ENCODE data around the gene SIN3B. TPM values are rescaled to one million over a fixed set of nuclear protein-coding genes. Genes with fewer than 3 reads are reported as not detected.

The SIN3B gene
- total RNA-seq, 1 donor from 2014 or later: 17.7 TPM

GRCh38 chr19:16892868-16893685 is 63.9 kb downstream of the SIN3B start:
- H3K27me3 ChIP-seq (ENCODE audit: control insufficient read depth in 3 of 3, insufficient read depth in 3 of 3, low read length in 3 of 3): peaks cover 18 to 29% (median 28%) of the 10 kb centered on the region in 3 donors
- peaks cover 7 to 20% (median 16%) of the 10 kb centered on the region in 3 donors for H3K4me1 ChIP-seq (ENCODE audit: control insufficient read depth in 3 of 3, insufficient read depth in 3 of 3, low read length in 3 of 3)
- H3K27ac ChIP-seq (ENCODE audit: low read depth, low read length): no peak overlapping the region
- no peaks in the 10 kb centered on the region for H3K9me3 ChIP-seq (ENCODE audit: control insufficient read depth in 3 of 3, low read length in 3 of 3)
- no peaks in the 10 kb centered on the region for H3K36me3 ChIP-seq (ENCODE audit: control insufficient read depth in 3 of 3, insufficient read depth in 3 of 3, low read length in 3 of 3)
- no peak overlapping the region for H3K9ac ChIP-seq (ENCODE audit: low read depth in 1 of 3, low read length in 3 of 3)
- no peak overlapping the region for H3K4me3 ChIP-seq (ENCODE audit: low read length in 3 of 3)

- H3K9me3 ChIP-seq (ENCODE audit: control insufficient read depth in 3 of 3, low read length in 3 of 3): no peaks in the 10 kb centered on the region
- H3K4me1 ChIP-seq (ENCODE audit: control insufficient read depth in 3 of 3, insufficient read depth in 3 of 3, low read length in 3 of 3): peaks cover 7 to 18% (median 14%) of the 10 kb centered on the region in 3 donors
- no peak overlapping the region for H3K9ac ChIP-seq (ENCODE audit: low read depth in 1 of 3, low read length in 3 of 3)
- H3K4me3 ChIP-seq (ENCODE audit: low read length in 3 of 3): no peak overlapping the region
- H3K27me3 ChIP-seq (ENCODE audit: control insufficient read depth in 3 of 3, insufficient read depth in 3 of 3, low read length in 3 of 3): peaks cover 18 to 28% (median 28%) of the 10 kb centered on the region in 3 donors
- H3K36me3 ChIP-seq (ENCODE audit: control insufficient read depth in 3 of 3, insufficient read depth in 3 of 3, low read length in 3 of 3): no peaks in the 10 kb centered on the region
- H3K27ac ChIP-seq (ENCODE audit: low read depth, low read length): no peak overlapping the region
These were observed 64.4 kb downstream of the SIN3B start for GRCh38 chr19:16893686-16893989.

GRCh38 chr19:16894080-16894479 is 64.9 kb downstream of the SIN3B start:
- no peaks in the 10 kb centered on the region for H3K9me3 ChIP-seq (ENCODE audit: control insufficient read depth in 3 of 3, low read length in 3 of 3)
- no peak overlapping the region for H3K27ac ChIP-seq (ENCODE audit: low read depth, low read length)
- H3K4me3 ChIP-seq (ENCODE audit: low read length in 3 of 3): no peak overlapping the region
- peaks cover 3 to 15% (median 12%) of the 10 kb centered on the region in 3 donors for H3K4me1 ChIP-seq (ENCODE audit: control insufficient read depth in 3 of 3, insufficient read depth in 3 of 3, low read length in 3 of 3)
- no peak overlapping the region for H3K9ac ChIP-seq (ENCODE audit: low read depth in 1 of 3, low read length in 3 of 3)
- no peaks in the 10 kb centered on the region for H3K36me3 ChIP-seq (ENCODE audit: control insufficient read depth in 3 of 3, insufficient read depth in 3 of 3, low read length in 3 of 3)
- peaks cover 16 to 28% (median 24%) of the 10 kb centered on the region in 3 donors for H3K27me3 ChIP-seq (ENCODE audit: control insufficient read depth in 3 of 3, insufficient read depth in 3 of 3, low read length in 3 of 3)

GRCh38 chr19:16895467-16896145 is 66.4 kb downstream of the SIN3B start:
- no peak overlapping the region for H3K27ac ChIP-seq (ENCODE audit: low read depth, low read length)
- H3K4me1 ChIP-seq (ENCODE audit: control insufficient read depth in 3 of 3, insufficient read depth in 3 of 3, low read length in 3 of 3): peaks cover 0 to 7% (median 6%) of the 10 kb centered on the region in 3 donors
- H3K27me3 ChIP-seq (ENCODE audit: control insufficient read depth in 3 of 3, insufficient read depth in 3 of 3, low read length in 3 of 3): peaks cover 9 to 28% (median 16%) of the 10 kb centered on the region in 3 donors
- no peak overlapping the region for H3K9ac ChIP-seq (ENCODE audit: low read depth in 1 of 3, low read length in 3 of 3)
- no peak overlapping the region for H3K4me3 ChIP-seq (ENCODE audit: low read length in 3 of 3)
- H3K9me3 ChIP-seq (ENCODE audit: control insufficient read depth in 3 of 3, low read length in 3 of 3): no peaks in the 10 kb centered on the region
- H3K36me3 ChIP-seq (ENCODE audit: control insufficient read depth in 3 of 3, insufficient read depth in 3 of 3, low read length in 3 of 3): no peaks in the 10 kb centered on the region

- Histone ChIP-seq H3K27ac (ENCODE audit: low read depth, low read length) (no peak overlapping the region), H3K9ac (ENCODE audit: low read depth in 1 of 3, low read length in 3 of 3) (peak overlapping the region in 2 of 3 donors; percentile 50), H3K27me3 (ENCODE audit: control insufficient read depth in 3 of 3, insufficient read depth in 3 of 3, low read length in 3 of 3) (peaks cover 9 to 28% (median 16%) of the 10 kb centered on the region in 3 donors), H3K4me1 (ENCODE audit: control insufficient read depth in 3 of 3, insufficient read depth in 3 of 3, low read length in 3 of 3) (peaks cover 0 to 7% (median 6%) of the 10 kb centered on the region in 3 donors), H3K4me3 (ENCODE audit: low read length in 3 of 3) (peak overlapping the region in 2 of 3 donors; percentile 43 to 58), H3K9me3 (ENCODE audit: control insufficient read depth in 3 of 3, low read length in 3 of 3) (no peaks in the 10 kb centered on the region), H3K36me3 (ENCODE audit: control insufficient read depth in 3 of 3, insufficient read depth in 3 of 3, low read length in 3 of 3) (no peaks in the 10 kb centered on the region)
These were observed 67.2 kb downstream of the SIN3B start for GRCh38 chr19:16896146-16897028.

GRCh38 chr19:16897029-16897855 is 68.0 kb downstream of the SIN3B start:
- Histone ChIP-seq H3K36me3 (ENCODE audit: control insufficient read depth in 3 of 3, insufficient read depth in 3 of 3, low read length in 3 of 3) (no peaks in the 10 kb centered on the region), H3K9ac (ENCODE audit: low read depth in 1 of 3, low read length in 3 of 3) (peak overlapping the region in 2 of 3 donors; percentile 59 to 64)

GRCh38 chr19:16897856-16898161 is 68.6 kb downstream of the SIN3B start:
- Histone ChIP-seq H3K9ac (ENCODE audit: low read depth in 1 of 3, low read length in 3 of 3) (peak overlapping the region in 2 of 3 donors; percentile 59 to 64), H3K27ac (ENCODE audit: low read depth, low read length) (peak overlapping the region; percentile 47), H3K4me1 (ENCODE audit: control insufficient read depth in 3 of 3, insufficient read depth in 3 of 3, low read length in 3 of 3) (peaks cover 0 to 7% (median 6%) of the 10 kb centered on the region in 3 donors), H3K9me3 (ENCODE audit: control insufficient read depth in 3 of 3, low read length in 3 of 3) (no peaks in the 10 kb centered on the region), H3K27me3 (ENCODE audit: control insufficient read depth in 3 of 3, insufficient read depth in 3 of 3, low read length in 3 of 3) (peaks cover 9 to 25% (median 16%) of the 10 kb centered on the region in 3 donors), H3K36me3 (ENCODE audit: control insufficient read depth in 3 of 3, insufficient read depth in 3 of 3, low read length in 3 of 3) (no peaks in the 10 kb centered on the region), H3K4me3 (ENCODE audit: low read length in 3 of 3) (peak overlapping the region in 2 of 3 donors; percentile 59 to 72)

More at GRCh38 chr19:16897029-16897855, 68.0 kb downstream of the SIN3B start:
- Histone ChIP-seq H3K4me3 (ENCODE audit: low read length in 3 of 3) (peak overlapping the region; percentile 23 to 72 (median 59)), H3K9me3 (ENCODE audit: control insufficient read depth in 3 of 3, low read length in 3 of 3) (no peaks in the 10 kb centered on the region), H3K27ac (ENCODE audit: low read depth, low read length) (peak overlapping the region; percentile 47), H3K4me1 (ENCODE audit: control insufficient read depth in 3 of 3, insufficient read depth in 3 of 3, low read length in 3 of 3) (peaks cover 0 to 7% (median 6%) of the 10 kb centered on the region in 3 donors), H3K27me3 (ENCODE audit: control insufficient read depth in 3 of 3, insufficient read depth in 3 of 3, low read length in 3 of 3) (peaks cover 9 to 28% (median 16%) of the 10 kb centered on the region in 3 donors)

GRCh38 chr19:16898361-16899015 is 69.3 kb downstream of the SIN3B start:
- peaks cover 11 to 20% (median 14%) of the 10 kb centered on the region in 3 donors for H3K27me3 ChIP-seq (ENCODE audit: control insufficient read depth in 3 of 3, insufficient read depth in 3 of 3, low read length in 3 of 3)
- no peak overlapping the region for H3K4me3 ChIP-seq (ENCODE audit: low read length in 3 of 3)
- no peaks in the 10 kb centered on the region for H3K9me3 ChIP-seq (ENCODE audit: control insufficient read depth in 3 of 3, low read length in 3 of 3)
- no peaks in the 10 kb centered on the region for H3K36me3 ChIP-seq (ENCODE audit: control insufficient read depth in 3 of 3, insufficient read depth in 3 of 3, low read length in 3 of 3)
- H3K27ac ChIP-seq (ENCODE audit: low read depth, low read length): no peak overlapping the region
- no peak overlapping the region for H3K9ac ChIP-seq (ENCODE audit: low read depth in 1 of 3, low read length in 3 of 3)
- peaks cover 0 to 6% (median 4%) of the 10 kb centered on the region in 3 donors for H3K4me1 ChIP-seq (ENCODE audit: control insufficient read depth in 3 of 3, insufficient read depth in 3 of 3, low read length in 3 of 3)
